B cell (primary cell): ENCODE results near the gene RDH11. TPM values are rescaled to one million over a fixed set of nuclear protein-coding genes. Genes with fewer than 3 reads are reported as not detected.

ENCODE experiments used
- ATAC-seq: fragments of 200-7000 bp; cut with Tn5 transposase; one replicate; pipeline ENCODE4 v1.10.0; 2021; ENCODE audit warnings: low read depth, mild to moderate bottlenecking, moderate number of reproducible peaks, moderate library complexity
- CTCF ChIA-PET: fragments of 350-600 bp; sonication (Branson Sonifier 250); formaldehyde crosslinking; loops from one replicate; lab custom pipeline; 2021; ENCODE audit warnings: antibody characterized with exemption, inconsistent platforms; lab: Charles Lee
- POLR2A ChIA-PET: fragments of 350-600 bp; sonication (Branson Sonifier 250); formaldehyde crosslinking; loops from one replicate; lab custom pipeline; 2021; ENCODE audit warnings: antibody characterized with exemption; lab: Charles Lee
- DNase-seq: peaks from one replicate; pipeline ENCODE4 v3.0.0; 2013
- H2AFZ ChIP-seq: 2 replicates; pipeline ENCODE4 v1.6.1; 2012; ENCODE audit warnings: mild to moderate bottlenecking, low read depth, low read length; ENCODE audit not compliant: insufficient read depth, poor library complexity, severe bottlenecking
- H3K27ac ChIP-seq, 2 donors: 1 replicate in 1 of 2; 2 replicates in 1 of 2; pipeline ENCODE4 v1.5.1; 2012 to 2013; ENCODE audit warnings: low read length in 2 of 2, mild to moderate bottlenecking in 2 of 2, moderate library complexity in 1 of 2
- H3K27me3 ChIP-seq, 4 experiments: fragments of 200-600 bp in 1 of 4; sonication (generic) in 1 of 4; replicated peaks in 1 of 4; 1 replicate in 2 of 4; 2 replicates in 2 of 4; pipeline versions ENCODE4 v1.6.1 to v1.7.0; 2013 to 2016; ENCODE audit warnings: low read length in 3 of 4, mild to moderate bottlenecking in 2 of 4, mixed read lengths in 1 of 4, moderate library complexity in 1 of 4; ENCODE audit not compliant: insufficient read depth in 4 of 4, control insufficient read depth in 3 of 4; ENCODE audit errors: control extremely low read depth in 1 of 4
- H3K36me3 ChIP-seq, 2 experiments: replicated peaks in 1 of 2; 1 replicate in 1 of 2; 2 replicates in 1 of 2; pipeline versions ENCODE4 v1.6.1 to v1.7.1; 2013; ENCODE audit warnings: low read length in 1 of 2; ENCODE audit not compliant: insufficient read depth in 2 of 2, control insufficient read depth in 1 of 2; ENCODE audit errors: control extremely low read depth in 1 of 2, extremely low read depth in 1 of 2
- H3K4me1 ChIP-seq, 2 donors: fragments of 200-600 bp in 1 of 2; sonication (generic) in 1 of 2; 1 replicate in 1 of 2; 2 replicates in 1 of 2; pipeline versions ENCODE4 v1.5.1 to v1.6.1; 2013 to 2017; ENCODE audit warnings: low read length in 2 of 2; ENCODE audit not compliant: control insufficient read depth in 2 of 2, insufficient read depth in 2 of 2
- H3K4me2 ChIP-seq: replicated peaks from 2 replicates; pipeline ENCODE3; 2012; ENCODE audit warnings: mild to moderate bottlenecking, low read depth, low read length; ENCODE audit not compliant: poor library complexity, severe bottlenecking
- H3K4me3 ChIP-seq, 5 experiments: fragments of 200-600 bp in 1 of 5; sonication (generic) in 1 of 5; 1 replicate in 3 of 5; 2 replicates in 2 of 5; pipeline versions ENCODE4 v1.5.1 to v1.7.0; 2011 to 2016; ENCODE audit warnings: low read length in 4 of 5, mild to moderate bottlenecking in 4 of 5, low read depth in 2 of 5, control low read depth in 1 of 5, moderate library complexity in 1 of 5; ENCODE audit not compliant: insufficient read depth in 1 of 5; ENCODE audit errors: control extremely low read depth in 1 of 5, extremely low read depth in 1 of 5
- H3K79me2 ChIP-seq: fragments of 200-600 bp; sonication (generic); one replicate; pipeline ENCODE4 v1.6.0; 2016; ENCODE audit warnings: low read length; ENCODE audit not compliant: control insufficient read depth, insufficient read depth
- H3K9ac ChIP-seq: fragments of 200-600 bp; sonication (generic); 2 replicates; pipeline ENCODE4 v1.6.1; 2017; ENCODE audit warnings: mild to moderate bottlenecking, low read length, moderate library complexity
- H3K9me3 ChIP-seq, 3 donors: one replicate each; pipeline versions ENCODE4 v1.6.1 to v1.7.1; 2013; ENCODE audit warnings: low read length in 2 of 3; ENCODE audit not compliant: control insufficient read depth in 2 of 3, insufficient read depth in 1 of 3; ENCODE audit errors: control extremely low read depth in 1 of 3
- H4K20me1 ChIP-seq: 2 replicates; pipeline ENCODE4 v1.6.0; 2012; ENCODE audit warnings: mild to moderate bottlenecking, low read length; ENCODE audit not compliant: insufficient read depth, control insufficient read depth, poor library complexity, severe bottlenecking
- H3K27ac Mint-ChIP-seq: one replicate; pipeline ENCODE4 v1.8.0; 2021; ENCODE audit warnings: mixed read lengths
- H3K27me3 Mint-ChIP-seq: one replicate; pipeline ENCODE4 v1.8.0; 2021; ENCODE audit warnings: mixed read lengths
- H3K4me1 Mint-ChIP-seq: one replicate; pipeline ENCODE4 v1.8.0; 2021; ENCODE audit warnings: mixed read lengths
- H3K4me3 Mint-ChIP-seq: one replicate; pipeline ENCODE4 v1.8.0; 2021; ENCODE audit warnings: mixed read lengths
- H3K9me3 Mint-ChIP-seq: one replicate; pipeline ENCODE4 v1.8.0; 2022; ENCODE audit warnings: mixed read lengths; ENCODE audit not compliant: insufficient read depth
- EZH2 ChIP-seq: IDR thresholded peaks from 2 replicates; pipeline ENCODE4 v1.6.1; 2012; ENCODE audit warnings: borderline replicate concordance, low read depth, mild to moderate bottlenecking, moderate library complexity, low read length; ENCODE audit not compliant: insufficient read depth, poor library complexity, severe bottlenecking
- whole genome bisulfite sequencing: methylation state at CpG from one replicate; pipeline ENCODE4 v1.1.5; 2013; ENCODE audit warnings: missing lambda C conversion rate; ENCODE audit not compliant: insufficient coverage; 5-methylcytosine and 5-hydroxymethylcytosine counted together
- intact Hi-C: fragments of 100-400 bp; cut with micrococcal nuclease; formaldehyde crosslinking; loops from one replicate; pipeline ENCODE4 v1.10.0; 2022
- polyA plus RNA-seq: library from polyadenylated mRNA; depleted of rRNA; stranded (reverse); fragments of >200 nt; gene quantifications from 2 replicates; pipeline ENCODE4 v1.2.3, GENCODE V29; 2012
- total RNA-seq, 2 donors: library from RNA; stranded (reverse); fragments of 120-200 nt in 1 of 2; gene quantifications; 1 replicate in 1 of 2; 2 replicates in 1 of 2; pipeline versions ENCODE4 v1.2.3 to v1.2.4, GENCODE V29; 2013 to 2022
- TF ChIP-seq, protein P1 (sequence below): fragments of 200-600 bp; IDR thresholded peaks from one replicate; pipeline ENCODE4 v1.8.0; 2022; ENCODE audit warnings: antibody characterized with exemption, mild to moderate bottlenecking

RDH11 gene
- total and polyA plus RNA-seq, 2 donors (not counting 1 experiment from before 2014, with no cell fraction given) = 32.8 to 35.2 TPM

DNA sequence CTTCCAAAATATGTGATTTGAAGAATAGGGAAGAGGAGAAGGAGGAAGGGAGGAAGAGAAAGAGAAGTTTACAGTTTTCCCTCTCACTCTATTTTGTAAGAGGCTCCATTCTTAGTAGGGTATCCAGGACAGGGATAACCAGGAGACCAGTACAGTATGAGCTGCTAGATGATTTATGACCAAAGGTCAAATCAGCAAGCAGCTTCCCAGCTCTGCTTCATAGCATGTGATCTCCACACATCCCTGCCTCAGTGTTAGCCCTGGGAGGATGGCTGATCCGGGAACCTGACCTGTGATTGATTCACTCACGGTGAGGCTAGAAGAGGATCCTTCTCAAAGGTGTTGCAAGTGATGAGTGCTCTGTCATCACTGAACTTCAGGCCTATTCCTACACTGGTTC, 22.7 kb upstream of the RDH11 start:
- Histone ChIP-seq H3K27me3 (peaks cover 0 to 15% (median 5%) of the 10 kb centered on the region in 4 experiments), H3K4me1 (no peaks in the 10 kb centered on the region), H3K27ac (no peak overlapping the region), H3K4me3 (no peak overlapping the region), H3K4me2 (no peak overlapping the region), H4K20me1 (no peaks in the 10 kb centered on the region), H3K79me2 (no peaks in the 10 kb centered on the region), H3K9me3 (peaks cover 0 to 2% (median under 1%) of the 10 kb centered on the region in 3 donors), H2AFZ (no peak overlapping the region), H3K9ac (no peak overlapping the region), H3K36me3 (no peaks in the 10 kb centered on the region)
- H3K27ac Mint-ChIP-seq = no peak overlapping the region
- peaks cover 24% of the 10 kb centered on the region for H3K27me3 Mint-ChIP-seq
- H3K4me3 Mint-ChIP-seq = no peak overlapping the region
- peaks cover 3% of the 10 kb centered on the region for H3K4me1 Mint-ChIP-seq
- ChIA-PET POLR2A (no interaction called here), CTCF (no interaction called here)
- H3K9me3 Mint-ChIP-seq = no peaks in the 10 kb centered on the region
- intact Hi-C loops = no loop called here
- DNase-seq (no peak), ATAC-seq (no peak)
- TF ChIP-seq, protein P1, sequence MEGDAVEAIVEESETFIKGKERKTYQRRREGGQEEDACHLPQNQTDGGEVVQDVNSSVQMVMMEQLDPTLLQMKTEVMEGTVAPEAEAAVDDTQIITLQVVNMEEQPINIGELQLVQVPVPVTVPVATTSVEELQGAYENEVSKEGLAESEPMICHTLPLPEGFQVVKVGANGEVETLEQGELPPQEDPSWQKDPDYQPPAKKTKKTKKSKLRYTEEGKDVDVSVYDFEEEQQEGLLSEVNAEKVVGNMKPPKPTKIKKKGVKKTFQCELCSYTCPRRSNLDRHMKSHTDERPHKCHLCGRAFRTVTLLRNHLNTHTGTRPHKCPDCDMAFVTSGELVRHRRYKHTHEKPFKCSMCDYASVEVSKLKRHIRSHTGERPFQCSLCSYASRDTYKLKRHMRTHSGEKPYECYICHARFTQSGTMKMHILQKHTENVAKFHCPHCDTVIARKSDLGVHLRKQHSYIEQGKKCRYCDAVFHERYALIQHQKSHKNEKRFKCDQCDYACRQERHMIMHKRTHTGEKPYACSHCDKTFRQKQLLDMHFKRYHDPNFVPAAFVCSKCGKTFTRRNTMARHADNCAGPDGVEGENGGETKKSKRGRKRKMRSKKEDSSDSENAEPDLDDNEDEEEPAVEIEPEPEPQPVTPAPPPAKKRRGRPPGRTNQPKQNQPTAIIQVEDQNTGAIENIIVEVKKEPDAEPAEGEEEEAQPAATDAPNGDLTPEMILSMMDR = no peak
- no peak for TF ChIP-seq EZH2
- no CpG with 5 or more reads among the region's 2 CpGs for WGBS

DNA sequence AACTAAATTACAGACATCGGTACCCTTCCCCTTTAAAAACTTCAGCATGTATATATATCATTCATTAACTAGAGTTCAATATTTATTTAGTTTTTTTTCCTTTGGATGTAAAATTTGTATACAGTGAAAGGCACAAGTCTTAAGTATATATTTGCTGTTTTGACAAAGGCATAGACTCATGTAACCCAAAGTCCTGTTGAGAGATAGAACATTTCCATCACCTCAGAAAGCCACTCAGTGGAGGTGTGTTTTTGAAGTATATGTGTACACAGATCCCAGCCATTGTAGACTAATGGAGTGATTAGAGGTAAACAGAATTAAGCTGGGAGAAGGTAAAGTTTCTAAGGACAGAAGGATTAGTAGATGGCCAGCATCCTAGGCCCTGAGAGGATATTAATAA, 21.5 kb upstream of the RDH11 start:
- peaks cover 0 to 6% (median 1%) of the 10 kb centered on the region in 4 experiments for H3K27me3 ChIP-seq
- DNase-seq (no peak), ATAC-seq (no peak)
- intact Hi-C loops = no loop called here
- WGBS = no CpG with 5 or more reads among the region's 1 CpG
- H3K9me3 ChIP-seq = no peaks in the 10 kb centered on the region
- H3K4me1 ChIP-seq = no peaks in the 10 kb centered on the region
- Mint-ChIP-seq H3K9me3 (no peaks in the 10 kb centered on the region), H3K4me3 (no peak overlapping the region), H3K27me3 (peaks cover 14% of the 10 kb centered on the region), H3K27ac (no peak overlapping the region), H3K4me1 (no peaks in the 10 kb centered on the region)
- TF ChIP-seq EZH2 = no peak
- TF ChIP-seq, protein P1 = no peak
- no peak overlapping the region for H2AFZ ChIP-seq
- no peak overlapping the region for H3K9ac ChIP-seq
- no peaks in the 10 kb centered on the region for H4K20me1 ChIP-seq
- no peak overlapping the region for H3K4me2 ChIP-seq
- POLR2A ChIA-PET = no interaction called here
- no peak overlapping the region for H3K27ac ChIP-seq
- H3K4me3 ChIP-seq = no peak overlapping the region
- H3K36me3 ChIP-seq = no peaks in the 10 kb centered on the region
- no peaks in the 10 kb centered on the region for H3K79me2 ChIP-seq
- CTCF ChIA-PET = no interaction called here
